C4-2B (cell line): ENCODE measurements around the gene RABL3.

ENCODE experiments used
- ZFX ChIP-seq: fragments of 450-650 bp; IDR thresholded peaks from 2 replicates; pipeline ENCODE4 v1.6.1; 2017
- TF ChIP-seq, protein P1 (sequence below): fragments of 450-650 bp; conservative IDR thresholded peaks from 2 replicates; pipeline ENCODE4 v1.5.1; 2017; ENCODE audit warnings: mild to moderate bottlenecking

DNA sequence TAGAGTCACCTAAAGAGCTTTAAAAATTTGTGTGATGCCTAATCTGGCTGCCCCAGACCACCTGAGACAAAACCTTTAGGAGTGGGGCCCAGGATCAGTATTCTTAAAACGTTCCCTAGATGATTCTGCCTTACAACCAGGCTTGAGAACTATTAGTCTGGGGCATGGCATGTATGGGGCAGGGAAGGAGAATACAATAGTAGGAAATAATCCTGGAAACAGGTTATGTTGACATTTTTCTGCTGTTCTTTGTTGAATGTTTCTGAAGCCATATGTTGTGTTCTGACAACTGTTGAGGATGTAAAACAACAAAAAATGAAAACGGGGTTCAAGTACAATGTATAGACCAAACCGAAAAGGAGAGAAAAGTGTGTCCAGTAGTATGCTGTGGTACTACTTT is 3.1 kb upstream of the RABL3 start:
- TF ChIP-seq, protein P1, sequence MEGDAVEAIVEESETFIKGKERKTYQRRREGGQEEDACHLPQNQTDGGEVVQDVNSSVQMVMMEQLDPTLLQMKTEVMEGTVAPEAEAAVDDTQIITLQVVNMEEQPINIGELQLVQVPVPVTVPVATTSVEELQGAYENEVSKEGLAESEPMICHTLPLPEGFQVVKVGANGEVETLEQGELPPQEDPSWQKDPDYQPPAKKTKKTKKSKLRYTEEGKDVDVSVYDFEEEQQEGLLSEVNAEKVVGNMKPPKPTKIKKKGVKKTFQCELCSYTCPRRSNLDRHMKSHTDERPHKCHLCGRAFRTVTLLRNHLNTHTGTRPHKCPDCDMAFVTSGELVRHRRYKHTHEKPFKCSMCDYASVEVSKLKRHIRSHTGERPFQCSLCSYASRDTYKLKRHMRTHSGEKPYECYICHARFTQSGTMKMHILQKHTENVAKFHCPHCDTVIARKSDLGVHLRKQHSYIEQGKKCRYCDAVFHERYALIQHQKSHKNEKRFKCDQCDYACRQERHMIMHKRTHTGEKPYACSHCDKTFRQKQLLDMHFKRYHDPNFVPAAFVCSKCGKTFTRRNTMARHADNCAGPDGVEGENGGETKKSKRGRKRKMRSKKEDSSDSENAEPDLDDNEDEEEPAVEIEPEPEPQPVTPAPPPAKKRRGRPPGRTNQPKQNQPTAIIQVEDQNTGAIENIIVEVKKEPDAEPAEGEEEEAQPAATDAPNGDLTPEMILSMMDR, result no peak
- no peak for TF ChIP-seq ZFX
